ENCODE data around the gene NPVF.

NPVF gene

DNA sequence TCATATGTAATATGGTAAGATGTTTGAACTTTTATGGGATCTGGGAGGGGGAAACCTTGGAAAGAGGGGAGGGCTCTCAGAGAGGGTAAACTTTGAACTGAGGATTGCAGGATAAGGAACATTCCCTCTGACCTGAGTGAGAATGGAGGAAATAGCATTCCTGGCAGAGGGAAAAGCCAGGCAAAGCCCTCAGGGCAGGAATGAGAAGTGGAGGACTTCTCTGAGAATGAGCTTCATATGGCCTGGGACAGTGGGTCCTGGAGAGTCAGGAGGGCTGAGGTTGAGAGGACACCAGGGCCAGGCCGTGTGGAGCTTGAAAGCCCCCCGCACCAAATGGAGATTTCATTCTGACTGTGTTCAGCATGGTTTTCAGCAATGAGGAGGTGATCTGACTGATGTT, 34.2 kb downstream of the NPVF start:
- TF ChIP-seq, protein P1, sequence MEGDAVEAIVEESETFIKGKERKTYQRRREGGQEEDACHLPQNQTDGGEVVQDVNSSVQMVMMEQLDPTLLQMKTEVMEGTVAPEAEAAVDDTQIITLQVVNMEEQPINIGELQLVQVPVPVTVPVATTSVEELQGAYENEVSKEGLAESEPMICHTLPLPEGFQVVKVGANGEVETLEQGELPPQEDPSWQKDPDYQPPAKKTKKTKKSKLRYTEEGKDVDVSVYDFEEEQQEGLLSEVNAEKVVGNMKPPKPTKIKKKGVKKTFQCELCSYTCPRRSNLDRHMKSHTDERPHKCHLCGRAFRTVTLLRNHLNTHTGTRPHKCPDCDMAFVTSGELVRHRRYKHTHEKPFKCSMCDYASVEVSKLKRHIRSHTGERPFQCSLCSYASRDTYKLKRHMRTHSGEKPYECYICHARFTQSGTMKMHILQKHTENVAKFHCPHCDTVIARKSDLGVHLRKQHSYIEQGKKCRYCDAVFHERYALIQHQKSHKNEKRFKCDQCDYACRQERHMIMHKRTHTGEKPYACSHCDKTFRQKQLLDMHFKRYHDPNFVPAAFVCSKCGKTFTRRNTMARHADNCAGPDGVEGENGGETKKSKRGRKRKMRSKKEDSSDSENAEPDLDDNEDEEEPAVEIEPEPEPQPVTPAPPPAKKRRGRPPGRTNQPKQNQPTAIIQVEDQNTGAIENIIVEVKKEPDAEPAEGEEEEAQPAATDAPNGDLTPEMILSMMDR (IDR thresholded peaks at IDR 0.05; ENCODE audit: low read depth, low read length, missing control alignments) = no peak
- no peak for DNase-seq (ENCODE audit: extremely low read depth, low read depth)
- no peak overlapping the region for H3K4me3 ChIP-seq (replicated peaks; ENCODE audit: low read depth, low read length)

DNA sequence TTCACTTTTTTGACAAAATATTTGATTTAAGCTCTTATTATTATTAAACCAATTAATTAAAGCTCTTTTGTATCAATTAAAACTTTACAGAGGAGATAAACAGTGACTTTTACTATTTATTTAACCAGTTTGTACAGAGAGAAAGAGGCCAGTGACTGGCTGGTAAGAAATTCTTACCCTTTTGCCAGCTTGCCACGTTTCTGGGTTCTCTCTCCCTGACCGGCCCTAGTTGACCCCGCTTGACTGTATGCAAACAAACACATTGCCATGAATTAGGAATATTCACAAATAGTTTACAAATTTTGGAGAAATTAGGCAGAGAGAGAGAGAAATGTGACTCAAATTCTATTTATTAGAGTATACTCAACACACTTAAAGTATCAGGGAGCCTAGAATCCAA, 36.2 kb downstream of the NPVF start:
- DNase-seq (ENCODE audit: extremely low read depth, low read depth) = no peak
- H3K4me3 ChIP-seq (replicated peaks; ENCODE audit: low read depth, low read length) = no peak overlapping the region
- TF ChIP-seq, protein P1 (IDR thresholded peaks at IDR 0.05; ENCODE audit: low read depth, low read length, missing control alignments) = no peak

DNA sequence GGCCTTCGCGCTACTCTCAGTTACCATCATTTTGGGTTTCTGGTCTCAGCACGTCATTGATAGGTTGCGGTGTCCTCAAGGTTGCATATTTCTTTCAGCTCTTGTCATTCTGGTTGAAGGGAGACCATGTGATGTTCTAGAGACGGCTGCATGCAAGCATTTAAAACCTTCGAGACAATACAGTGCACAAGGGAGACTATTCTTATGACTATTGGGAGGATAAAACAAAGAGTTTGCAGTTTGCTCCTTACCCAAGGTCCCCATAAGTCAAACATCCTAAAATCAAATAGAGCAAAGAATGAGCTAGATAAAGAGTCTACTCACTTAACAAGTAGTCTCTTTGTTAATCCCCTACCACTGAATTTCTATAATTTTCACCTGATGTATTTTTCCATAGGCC, 39.1 kb downstream of the NPVF start:
- no peak for DNase-seq (ENCODE audit: extremely low read depth, low read depth)
- TF ChIP-seq, protein P1 (IDR thresholded peaks at IDR 0.05; ENCODE audit: low read depth, low read length, missing control alignments) = no peak
- no peak overlapping the region for H3K4me3 ChIP-seq (replicated peaks; ENCODE audit: low read depth, low read length)

DNA sequence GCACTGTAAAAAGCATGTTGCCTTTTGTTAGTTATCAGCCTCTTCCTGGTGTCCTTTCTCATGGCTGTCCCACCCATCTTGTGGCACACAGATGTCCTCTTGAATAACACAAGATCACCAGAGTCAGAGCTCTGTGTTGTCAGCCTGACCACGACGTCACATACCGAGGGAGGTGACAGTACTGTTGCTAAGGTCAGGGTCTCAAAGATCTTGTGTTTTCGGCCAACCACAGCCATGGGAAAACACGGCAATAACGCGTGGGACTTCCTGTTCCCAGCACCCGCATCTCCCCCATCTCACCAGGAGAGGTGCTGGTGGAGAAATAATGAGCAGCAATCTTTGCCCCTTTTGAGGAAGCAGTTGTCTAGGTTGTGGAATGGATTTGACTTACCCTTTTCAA, 40.4 kb downstream of the NPVF start:
- TF ChIP-seq, protein P1 (IDR thresholded peaks at IDR 0.05; ENCODE audit: low read depth, low read length, missing control alignments) = no peak
- no peak for DNase-seq (ENCODE audit: extremely low read depth, low read depth)
- no peak overlapping the region for H3K4me3 ChIP-seq (replicated peaks; ENCODE audit: low read depth, low read length)

DNA sequence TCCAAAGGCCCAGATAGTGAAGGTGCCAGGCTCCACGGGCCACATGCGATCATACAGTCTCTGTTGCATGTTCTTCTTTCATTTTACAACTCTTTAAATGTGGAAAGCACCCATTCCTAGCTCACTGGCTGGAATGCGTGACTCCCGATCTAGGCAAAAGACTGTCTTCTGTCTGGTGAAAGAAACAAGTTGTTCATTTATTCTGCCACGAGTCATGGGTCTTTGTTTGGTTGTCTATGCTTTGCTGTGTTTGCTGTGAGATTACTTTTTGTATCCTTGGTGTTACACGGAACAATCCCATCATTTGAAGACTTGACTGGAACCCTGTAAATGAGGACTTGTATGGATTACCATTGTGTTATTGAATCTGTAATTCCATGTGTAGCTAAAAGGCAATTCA, 41.9 kb downstream of the NPVF start:
- no peak overlapping the region for H3K4me3 ChIP-seq (replicated peaks; ENCODE audit: low read depth, low read length)
- no peak for DNase-seq (ENCODE audit: extremely low read depth, low read depth)
- TF ChIP-seq, protein P1 (IDR thresholded peaks at IDR 0.05; ENCODE audit: low read depth, low read length, missing control alignments) = no peak

DNA sequence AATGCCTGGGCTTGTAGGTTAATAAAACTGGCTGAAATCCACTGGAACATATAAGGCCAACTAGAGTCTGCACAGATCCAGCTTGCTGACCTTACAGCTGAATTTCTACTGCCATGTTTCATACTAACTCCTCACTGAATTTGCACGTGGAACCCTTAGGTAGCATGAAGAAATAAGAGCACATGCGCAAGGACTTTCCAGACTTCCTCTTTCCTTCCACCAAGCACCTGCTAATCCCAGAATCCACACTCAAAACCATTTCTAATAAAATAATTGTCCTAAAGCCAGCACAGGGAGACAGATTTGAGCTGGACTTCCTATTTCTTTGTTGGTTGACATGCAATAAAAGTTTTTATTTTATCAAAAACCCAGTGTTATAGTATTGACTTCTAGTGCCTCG, 46.8 kb downstream of the NPVF start:
- TF ChIP-seq, protein P1 (IDR thresholded peaks at IDR 0.05; ENCODE audit: low read depth, low read length, missing control alignments) = no peak
- no peak overlapping the region for H3K4me3 ChIP-seq (replicated peaks; ENCODE audit: low read depth, low read length)

DNA sequence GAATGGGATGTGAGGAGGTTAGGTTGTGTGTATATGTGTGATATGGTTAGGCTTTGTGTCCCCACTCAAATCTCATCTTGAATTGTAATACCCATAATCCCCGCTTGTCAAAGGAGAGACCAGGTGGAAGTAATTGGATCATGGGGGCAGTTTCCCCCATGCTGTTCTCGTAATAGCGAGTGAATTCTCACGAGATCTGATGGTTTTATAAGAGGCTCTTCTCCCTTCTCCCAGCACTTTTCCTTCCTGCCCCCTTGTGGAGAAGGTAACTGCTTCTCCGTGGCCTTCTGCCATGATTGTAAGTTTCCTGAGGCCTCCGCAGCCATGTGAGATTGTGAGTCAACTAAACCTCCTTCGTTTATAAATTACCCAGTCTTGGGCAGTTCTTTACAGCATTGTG, 47.3 kb downstream of the NPVF start:
- no peak for DNase-seq (ENCODE audit: extremely low read depth, low read depth)
- TF ChIP-seq, protein P1 (IDR thresholded peaks at IDR 0.05; ENCODE audit: low read depth, low read length, missing control alignments) = peak; percentile 11
- H3K4me3 ChIP-seq (replicated peaks; ENCODE audit: low read depth, low read length) = peak overlapping the region; percentile 55

More for the DNA sequence above, 46.8 kb downstream of the NPVF start:
- no peak for DNase-seq (ENCODE audit: extremely low read depth, low read depth)
